B cell (primary cell): ENCODE data around the gene ANKS6. TPM values are rescaled to one million over a fixed set of nuclear protein-coding genes. Genes with fewer than 3 reads are reported as not detected.

Source experiments
- ATAC-seq: fragments of 200-7000 bp; cut with Tn5 transposase; one replicate; pipeline ENCODE4 v1.10.0; 2021; ENCODE audit warnings: low read depth, mild to moderate bottlenecking, moderate number of reproducible peaks, moderate library complexity
- CTCF ChIA-PET: fragments of 350-600 bp; sonication (Branson Sonifier 250); formaldehyde crosslinking; loops from one replicate; lab custom pipeline; 2021; ENCODE audit warnings: antibody characterized with exemption, inconsistent platforms; lab: Charles Lee
- POLR2A ChIA-PET: fragments of 350-600 bp; sonication (Branson Sonifier 250); formaldehyde crosslinking; loops from one replicate; lab custom pipeline; 2021; ENCODE audit warnings: antibody characterized with exemption; lab: Charles Lee
- DNase-seq: peaks from one replicate; pipeline ENCODE4 v3.0.0; 2013
- H2AFZ ChIP-seq: 2 replicates; pipeline ENCODE4 v1.6.1; 2012; ENCODE audit warnings: mild to moderate bottlenecking, low read depth, low read length; ENCODE audit not compliant: insufficient read depth, poor library complexity, severe bottlenecking
- H3K27ac ChIP-seq, 2 donors: 1 replicate in 1 of 2; 2 replicates in 1 of 2; pipeline ENCODE4 v1.5.1; 2012 to 2013; ENCODE audit warnings: low read length in 2 of 2, mild to moderate bottlenecking in 2 of 2, moderate library complexity in 1 of 2
- H3K27me3 ChIP-seq, 4 experiments: fragments of 200-600 bp in 1 of 4; sonication (generic) in 1 of 4; replicated peaks in 1 of 4; 1 replicate in 2 of 4; 2 replicates in 2 of 4; pipeline versions ENCODE4 v1.6.1 to v1.7.0; 2013 to 2016; ENCODE audit warnings: low read length in 3 of 4, mild to moderate bottlenecking in 2 of 4, mixed read lengths in 1 of 4, moderate library complexity in 1 of 4; ENCODE audit not compliant: insufficient read depth in 4 of 4, control insufficient read depth in 3 of 4; ENCODE audit errors: control extremely low read depth in 1 of 4
- H3K36me3 ChIP-seq, 2 experiments: replicated peaks in 1 of 2; 1 replicate in 1 of 2; 2 replicates in 1 of 2; pipeline versions ENCODE4 v1.6.1 to v1.7.1; 2013; ENCODE audit warnings: low read length in 1 of 2; ENCODE audit not compliant: insufficient read depth in 2 of 2, control insufficient read depth in 1 of 2; ENCODE audit errors: control extremely low read depth in 1 of 2, extremely low read depth in 1 of 2
- H3K4me1 ChIP-seq, 2 donors: fragments of 200-600 bp in 1 of 2; sonication (generic) in 1 of 2; 1 replicate in 1 of 2; 2 replicates in 1 of 2; pipeline versions ENCODE4 v1.5.1 to v1.6.1; 2013 to 2017; ENCODE audit warnings: low read length in 2 of 2; ENCODE audit not compliant: control insufficient read depth in 2 of 2, insufficient read depth in 2 of 2
- H3K4me2 ChIP-seq: replicated peaks from 2 replicates; pipeline ENCODE3; 2012; ENCODE audit warnings: mild to moderate bottlenecking, low read depth, low read length; ENCODE audit not compliant: poor library complexity, severe bottlenecking
- H3K4me3 ChIP-seq, 5 experiments: fragments of 200-600 bp in 1 of 5; sonication (generic) in 1 of 5; 1 replicate in 3 of 5; 2 replicates in 2 of 5; pipeline versions ENCODE4 v1.5.1 to v1.7.0; 2011 to 2016; ENCODE audit warnings: low read length in 4 of 5, mild to moderate bottlenecking in 4 of 5, low read depth in 2 of 5, control low read depth in 1 of 5, moderate library complexity in 1 of 5; ENCODE audit not compliant: insufficient read depth in 1 of 5; ENCODE audit errors: control extremely low read depth in 1 of 5, extremely low read depth in 1 of 5
- H3K79me2 ChIP-seq: fragments of 200-600 bp; sonication (generic); one replicate; pipeline ENCODE4 v1.6.0; 2016; ENCODE audit warnings: low read length; ENCODE audit not compliant: control insufficient read depth, insufficient read depth
- H3K9ac ChIP-seq: fragments of 200-600 bp; sonication (generic); 2 replicates; pipeline ENCODE4 v1.6.1; 2017; ENCODE audit warnings: mild to moderate bottlenecking, low read length, moderate library complexity
- H3K9me3 ChIP-seq, 3 donors: one replicate each; pipeline versions ENCODE4 v1.6.1 to v1.7.1; 2013; ENCODE audit warnings: low read length in 2 of 3; ENCODE audit not compliant: control insufficient read depth in 2 of 3, insufficient read depth in 1 of 3; ENCODE audit errors: control extremely low read depth in 1 of 3
- H4K20me1 ChIP-seq: 2 replicates; pipeline ENCODE4 v1.6.0; 2012; ENCODE audit warnings: mild to moderate bottlenecking, low read length; ENCODE audit not compliant: insufficient read depth, control insufficient read depth, poor library complexity, severe bottlenecking
- H3K27ac Mint-ChIP-seq: one replicate; pipeline ENCODE4 v1.8.0; 2021; ENCODE audit warnings: mixed read lengths
- H3K27me3 Mint-ChIP-seq: one replicate; pipeline ENCODE4 v1.8.0; 2021; ENCODE audit warnings: mixed read lengths
- H3K4me1 Mint-ChIP-seq: one replicate; pipeline ENCODE4 v1.8.0; 2021; ENCODE audit warnings: mixed read lengths
- H3K4me3 Mint-ChIP-seq: one replicate; pipeline ENCODE4 v1.8.0; 2021; ENCODE audit warnings: mixed read lengths
- H3K9me3 Mint-ChIP-seq: one replicate; pipeline ENCODE4 v1.8.0; 2022; ENCODE audit warnings: mixed read lengths; ENCODE audit not compliant: insufficient read depth
- CTCF ChIP-seq: fragments of 200-600 bp; IDR thresholded peaks from one replicate; pipeline ENCODE4 v1.8.0; 2022; ENCODE audit warnings: antibody characterized with exemption, mild to moderate bottlenecking
- EZH2 ChIP-seq: IDR thresholded peaks from 2 replicates; pipeline ENCODE4 v1.6.1; 2012; ENCODE audit warnings: borderline replicate concordance, low read depth, mild to moderate bottlenecking, moderate library complexity, low read length; ENCODE audit not compliant: insufficient read depth, poor library complexity, severe bottlenecking
- WGBS: methylation state at CpG from one replicate; pipeline ENCODE4 v1.1.5; 2013; ENCODE audit warnings: missing lambda C conversion rate; ENCODE audit not compliant: insufficient coverage; 5-methylcytosine and 5-hydroxymethylcytosine counted together
- intact Hi-C: fragments of 100-400 bp; cut with micrococcal nuclease; formaldehyde crosslinking; loops from one replicate; pipeline ENCODE4 v1.10.0; 2022
- polyA plus RNA-seq: library from polyadenylated mRNA; depleted of rRNA; stranded (reverse); fragments of >200 nt; gene quantifications from 2 replicates; pipeline ENCODE4 v1.2.3, GENCODE V29; 2012
- total RNA-seq, 2 donors: library from RNA; stranded (reverse); fragments of 120-200 nt in 1 of 2; gene quantifications; 1 replicate in 1 of 2; 2 replicates in 1 of 2; pipeline versions ENCODE4 v1.2.3 to v1.2.4, GENCODE V29; 2013 to 2022

ANKS6 gene
- total and polyA plus RNA-seq, 2 donors (not counting 1 experiment from before 2014, with no cell fraction given): 11.4 to 16.1 TPM

DNA sequence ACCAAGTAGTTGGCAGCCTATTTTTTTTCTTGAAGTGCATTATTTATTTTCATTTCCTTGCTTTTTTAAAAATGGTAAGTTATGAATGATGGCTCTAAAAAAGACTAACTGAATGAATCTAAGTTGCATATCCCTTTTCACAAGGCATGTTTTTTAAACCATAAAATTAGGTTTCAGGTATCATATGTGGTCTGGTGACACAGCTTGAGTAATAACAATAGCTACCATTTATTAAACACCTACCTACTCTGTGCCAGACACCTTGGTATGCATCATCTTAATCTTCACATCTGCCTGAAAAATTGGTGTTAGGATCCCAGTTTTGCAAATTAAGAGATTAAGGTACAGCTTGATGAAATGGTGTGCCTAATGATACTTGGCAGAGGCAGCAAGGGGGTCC is 83.4 kb downstream of the ANKS6 start:
- no peaks in the 10 kb centered on the region for H3K9me3 Mint-ChIP-seq
- ATAC-seq: no peak
- no peak for DNase-seq
- Histone ChIP-seq H3K4me3 (no peak overlapping the region), H3K36me3 (no peaks in the 10 kb centered on the region), H3K4me1 (peaks cover 0 to 2% of the 10 kb centered on the region in 2 donors), H3K79me2 (no peaks in the 10 kb centered on the region), H3K27me3 (peaks cover 0 to 24% (median 2%) of the 10 kb centered on the region in 4 experiments), H2AFZ (no peak overlapping the region), H4K20me1 (no peaks in the 10 kb centered on the region), H3K27ac (no peak overlapping the region), H3K9ac (no peak overlapping the region), H3K9me3 (no peaks in the 10 kb centered on the region), H3K4me2 (no peak overlapping the region)
- peaks cover 55% of the 10 kb centered on the region for H3K27me3 Mint-ChIP-seq
- H3K27ac Mint-ChIP-seq: no peak overlapping the region
- CTCF ChIA-PET: no interaction called here
- TF ChIP-seq EZH2 (no peak), CTCF (no peak)
- H3K4me1 Mint-ChIP-seq: peaks cover 5% of the 10 kb centered on the region
- POLR2A ChIA-PET: no interaction called here
- intact Hi-C loops: no loop called here
- H3K4me3 Mint-ChIP-seq: no peak overlapping the region

GRCh38 chr9:98709968-98710965 is 86.1 kb downstream of the ANKS6 start:
- CTCF ChIA-PET: no interaction called here
- intact Hi-C loops: loop anchor here (5.0 kb wide), 1 partner anchor 393 kb away; no protein-coding TSS in a partner anchor
- no peak overlapping the region for H3K27ac ChIP-seq
- H3K9ac ChIP-seq: no peak overlapping the region
- no peaks in the 10 kb centered on the region for H3K9me3 Mint-ChIP-seq
- H3K27ac Mint-ChIP-seq: no peak overlapping the region
- H4K20me1 ChIP-seq: no peaks in the 10 kb centered on the region
- 76% methylated on average over 11 of the region's 14 CpGs for WGBS
- no peaks in the 10 kb centered on the region for H3K79me2 ChIP-seq
- peaks cover 0 to 3% (median 0%) of the 10 kb centered on the region in 3 donors for H3K9me3 ChIP-seq
- no peak overlapping the region for H3K4me3 ChIP-seq
- TF ChIP-seq CTCF (no peak), EZH2 (no peak)
- no peak overlapping the region for H3K4me2 ChIP-seq
- H3K27me3 ChIP-seq: peaks cover 0 to 44% (median 7%) of the 10 kb centered on the region in 4 experiments
- POLR2A ChIA-PET: no interaction called here
- DNase-seq (no peak), ATAC-seq (no peak)
- peaks cover 52% of the 10 kb centered on the region for H3K27me3 Mint-ChIP-seq
- peaks cover 9 to 13% of the 10 kb centered on the region in 2 donors for H3K4me1 ChIP-seq
- H3K36me3 ChIP-seq: no peaks in the 10 kb centered on the region
- peaks cover 7% of the 10 kb centered on the region for H3K4me1 Mint-ChIP-seq
- H2AFZ ChIP-seq: no peak overlapping the region
- peak overlapping the region; percentile 59 for H3K4me3 Mint-ChIP-seq
